ENCODE data around the gene SPACA9.

The SPACA9 gene

GRCh38 chr9:132864277-132864676 is 14.4 kb upstream of the SPACA9 start:
- DNase-seq: no peak

GRCh38 chr9:132864691-132865090 is 14.0 kb upstream of the SPACA9 start:
- no peak for DNase-seq

- no peak for DNase-seq
These were observed 11.8 kb upstream of the SPACA9 start for GRCh38 chr9:132866898-132867297.

- DNase-seq: no peak
These were observed 9.4 kb upstream of the SPACA9 start for GRCh38 chr9:132869266-132869665.

GRCh38 chr9:132873403-132873802 is 5.3 kb upstream of the SPACA9 start:
- no peak for DNase-seq

DNA sequence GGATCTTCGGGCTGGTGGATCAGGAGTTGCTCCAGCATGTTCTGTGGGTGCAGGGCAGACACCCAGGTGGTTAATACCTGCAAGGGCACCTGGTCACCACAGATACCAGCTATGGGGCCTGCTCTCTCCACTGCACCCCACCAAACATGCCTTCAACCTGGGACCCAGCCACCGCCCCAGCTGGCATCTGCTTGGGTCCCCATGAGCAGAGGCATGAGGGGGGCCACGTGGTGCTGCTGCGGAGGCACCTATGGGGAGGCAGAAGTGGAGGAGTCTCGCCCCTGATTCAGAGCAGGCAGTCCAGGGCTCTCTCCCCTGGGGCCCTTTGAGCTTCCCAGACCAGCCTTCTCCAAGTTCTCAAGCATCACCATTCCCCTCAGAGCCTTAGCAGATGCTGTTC is 3.5 kb upstream of the SPACA9 start:
- no peak for DNase-seq

- no peak for DNase-seq
These were observed 1.8 kb upstream of the SPACA9 start for GRCh38 chr9:132876849-132877248.

DNA sequence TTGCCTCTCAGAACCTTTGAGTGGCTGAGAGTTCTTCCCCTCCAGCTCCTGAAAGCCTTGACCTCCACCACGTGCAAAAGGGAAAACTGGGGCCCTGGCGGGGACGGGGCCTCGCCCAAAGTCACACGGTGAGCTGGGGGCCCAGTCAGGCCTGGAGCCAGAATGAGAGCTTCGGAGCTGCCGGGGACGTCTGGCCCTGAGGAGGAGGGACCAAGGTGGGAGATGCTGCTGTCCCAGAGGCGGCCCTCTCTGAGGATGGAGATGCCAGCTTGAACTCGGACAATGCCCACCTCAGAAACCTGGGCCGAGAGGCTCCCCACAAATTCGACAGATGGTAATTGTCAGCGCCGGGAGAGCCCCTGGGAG is 1.3 kb upstream of the SPACA9 start:
- no peak for DNase-seq

DNA sequence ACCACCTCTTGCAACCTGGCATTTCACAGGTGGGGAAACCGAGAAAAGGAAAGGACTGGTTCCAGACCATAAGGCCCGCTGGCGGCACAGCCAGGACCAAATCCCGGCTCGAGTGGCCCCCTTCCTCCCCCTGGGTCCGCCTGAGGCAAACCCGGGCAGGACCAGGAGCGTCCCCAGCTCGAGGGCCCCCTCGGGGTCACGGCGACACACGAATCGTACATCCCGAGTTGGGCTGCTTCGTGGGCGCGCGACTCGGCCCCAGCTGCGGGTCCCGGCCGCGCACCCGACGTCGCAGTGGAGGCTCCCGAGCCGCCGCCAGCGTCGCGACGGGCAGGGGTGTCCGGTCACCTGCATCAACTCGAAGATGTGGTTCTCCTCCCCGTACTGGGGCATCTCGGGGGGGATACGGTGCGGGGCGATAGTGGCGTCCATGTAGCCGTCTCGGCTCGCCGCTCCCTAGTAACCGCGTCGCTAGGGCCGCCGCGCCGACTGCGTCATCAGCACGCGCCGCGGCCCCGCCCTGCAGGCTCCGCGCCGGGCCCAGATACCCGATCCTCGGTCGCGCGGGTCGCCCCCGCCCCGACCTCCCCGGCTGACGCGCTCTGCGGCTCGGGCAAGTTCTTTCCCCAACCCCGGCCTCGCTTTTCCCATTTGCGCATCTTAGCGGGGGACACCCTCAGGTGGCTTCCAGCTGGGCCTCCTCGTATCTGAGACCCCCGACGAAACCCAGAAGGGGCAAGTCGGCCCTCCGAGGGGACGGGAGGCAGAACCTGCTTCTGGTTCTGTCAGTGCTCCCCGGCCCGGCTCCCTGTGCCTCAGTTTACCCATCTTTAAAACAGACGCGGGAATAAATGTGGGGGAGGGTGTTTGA is 639 bp upstream of the SPACA9 start, which contains the start of gene AK8:
AK8 (minus strand) TSS at position 461 of the 871 bp plus-strand sequence; CDS start at position 432, 29 bp downstream.
- DNase-seq: peak; percentile 26

- DNase-seq: no peak
These were observed 992 bp downstream of the SPACA9 start for GRCh38 chr9:132879457-132880323.

- DNase-seq: no peak
These were observed 1.6 kb downstream of the SPACA9 start for GRCh38 chr9:132880324-132880661.

- no peak for DNase-seq
These were observed 3.1 kb downstream of the SPACA9 start for GRCh38 chr9:132881826-132882225.

DNA sequence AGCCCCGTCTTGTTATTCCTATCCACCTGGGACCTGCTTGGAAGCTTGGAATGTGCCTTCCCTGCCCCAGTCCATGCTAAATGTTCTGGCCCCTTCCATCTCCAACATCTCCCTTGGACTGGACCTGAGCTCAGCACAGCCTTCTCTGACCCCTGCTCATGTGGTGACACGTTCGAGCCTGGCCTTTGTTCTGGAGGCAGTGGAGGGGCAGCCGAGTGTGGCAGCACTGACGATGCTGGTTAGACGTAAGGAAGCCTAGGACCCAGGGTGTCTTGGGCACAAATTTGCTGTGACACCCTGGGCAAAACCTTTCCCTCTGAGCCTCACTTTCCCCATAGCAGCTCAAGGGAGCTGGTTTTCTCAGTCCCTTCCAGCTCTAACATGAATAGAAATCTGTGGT is 3.9 kb downstream of the SPACA9 start:
- no peak for DNase-seq

DNA sequence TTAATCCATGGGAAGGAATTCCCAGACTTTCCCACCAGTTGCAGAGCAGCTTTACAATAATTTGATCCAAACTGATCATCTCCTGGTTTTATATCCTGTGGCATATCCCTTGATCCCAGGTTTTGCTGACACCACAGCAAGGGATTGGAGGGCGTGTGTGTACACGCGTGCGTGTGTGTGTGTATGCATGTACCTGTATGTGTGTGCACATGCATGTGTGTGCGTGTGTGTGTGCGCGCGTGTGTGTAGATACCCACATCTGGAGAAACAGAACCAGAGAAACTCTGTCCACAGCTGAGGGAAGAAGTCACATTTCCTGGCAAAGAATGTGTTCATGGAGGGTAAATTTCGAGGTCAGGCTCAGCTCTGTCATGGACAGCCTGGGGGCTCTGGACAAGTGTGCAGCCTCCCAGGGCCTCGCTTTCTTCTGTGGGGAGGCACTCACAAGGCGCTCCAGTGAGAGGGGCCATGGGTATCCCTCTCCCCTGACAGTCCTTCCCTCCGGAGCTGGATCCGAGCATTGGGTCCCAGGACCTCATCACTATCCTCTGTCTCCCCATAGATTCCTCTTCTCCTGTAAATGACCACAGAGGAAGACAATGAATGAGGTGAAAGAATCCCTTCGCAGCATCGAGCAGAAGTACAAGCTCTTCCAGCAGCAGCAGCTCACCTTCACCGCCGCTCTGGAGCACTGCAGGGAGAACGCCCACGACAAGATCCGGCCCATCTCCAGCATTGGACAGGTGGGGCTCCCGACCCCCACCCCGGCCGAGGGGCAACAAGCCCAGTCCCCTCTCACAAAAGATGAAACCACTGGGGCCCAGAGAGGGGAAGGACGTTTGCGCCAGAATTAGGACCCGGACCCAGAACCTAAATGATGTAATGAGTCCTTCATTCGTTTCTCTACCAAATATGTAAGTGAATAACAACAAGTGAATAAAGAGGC is 4.9 kb downstream of the SPACA9 start:
- DNase-seq: no peak

DNA sequence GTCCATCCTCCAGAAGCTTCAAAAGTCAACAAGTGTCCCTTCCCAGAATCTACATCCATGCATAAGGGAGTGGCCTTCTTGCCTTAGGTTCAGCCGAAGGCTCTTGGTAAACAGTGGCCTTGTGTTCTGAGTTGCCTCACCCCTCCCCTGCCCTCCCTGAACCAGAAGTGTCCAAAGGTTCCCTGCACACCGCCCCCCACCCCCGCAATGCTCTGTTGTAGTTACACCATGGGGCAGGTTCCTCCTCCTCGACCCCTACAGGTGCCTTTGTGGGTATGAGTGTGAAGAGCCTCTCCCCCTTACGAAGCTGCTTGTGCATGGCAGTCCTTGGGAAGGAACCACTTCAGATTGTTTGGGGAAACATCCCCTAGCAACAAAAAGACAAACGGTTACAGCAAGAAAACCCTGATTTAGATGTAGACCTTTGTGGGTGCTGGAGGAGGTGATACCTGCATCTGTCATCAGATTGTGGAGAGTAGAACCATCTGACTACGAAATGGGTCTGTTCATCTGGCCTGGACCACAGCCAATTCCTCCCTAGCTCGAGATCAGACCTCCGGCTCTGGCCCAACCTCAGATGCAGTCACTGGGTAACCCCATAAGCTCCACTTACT is 7.1 kb downstream of the SPACA9 start:
- no peak for DNase-seq

DNA sequence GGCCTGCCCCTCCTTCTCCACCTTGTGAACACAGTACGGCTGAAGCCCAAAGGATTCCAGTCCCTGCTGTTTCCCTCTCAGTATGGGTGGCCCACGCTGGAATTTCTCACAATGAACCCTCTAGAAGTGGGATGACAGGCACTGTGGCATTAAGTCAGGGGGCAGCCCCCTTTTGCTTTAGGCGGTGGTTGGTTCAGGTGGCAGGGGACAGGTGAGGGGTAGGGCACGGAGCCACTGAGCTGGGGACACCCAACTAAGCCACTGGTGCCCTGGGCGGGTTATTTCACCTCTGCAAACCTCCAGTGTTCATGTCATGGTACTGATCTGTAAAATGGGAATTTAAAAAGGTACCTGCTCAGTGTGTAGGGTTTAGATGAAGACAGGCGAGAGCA is 7.6 kb downstream of the SPACA9 start:
- DNase-seq: no peak

DNA sequence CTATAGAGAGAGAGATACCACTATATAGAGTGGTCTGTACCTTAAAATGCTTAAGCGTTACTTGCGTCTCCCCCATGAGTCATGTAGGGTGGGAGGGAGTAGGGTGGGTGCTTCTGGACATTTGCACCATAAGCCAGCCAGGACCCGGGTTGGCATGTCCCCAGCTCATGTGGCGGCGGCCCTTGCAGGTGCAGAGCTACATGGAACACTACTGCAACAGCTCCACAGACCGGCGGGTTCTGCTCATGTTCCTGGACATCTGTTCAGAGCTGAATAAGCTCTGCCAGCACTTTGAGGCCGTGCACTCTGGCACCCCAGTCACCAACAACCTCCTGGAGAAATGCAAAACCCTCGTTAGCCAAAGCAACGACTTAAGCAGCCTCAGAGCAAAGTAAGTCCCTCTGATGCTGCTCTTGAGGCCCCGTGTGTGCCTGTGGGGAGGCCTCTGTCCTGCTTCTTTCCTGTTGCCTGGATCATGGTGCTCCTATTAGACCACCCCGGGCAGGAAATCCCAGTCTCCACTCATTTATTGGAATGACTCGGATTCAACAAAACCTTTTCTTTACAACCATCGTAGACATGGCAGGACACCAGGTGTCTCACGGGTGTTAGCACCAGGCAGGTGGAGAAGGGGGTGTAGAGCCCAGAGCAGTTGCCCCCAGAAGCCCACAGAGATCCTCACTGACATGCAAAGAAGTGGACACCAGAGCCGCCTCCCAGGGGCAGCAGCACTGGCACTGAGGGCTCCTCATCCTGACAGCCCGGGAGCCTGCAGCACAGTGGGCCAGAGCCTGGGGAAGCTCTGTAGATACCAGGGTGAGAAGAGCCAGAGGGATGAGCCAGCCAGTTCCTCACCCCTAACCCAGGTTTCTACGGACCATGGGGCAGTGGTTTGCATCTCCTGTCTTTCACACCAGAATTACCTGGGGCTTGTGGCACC is 8.8 kb downstream of the SPACA9 start:
- no peak for DNase-seq

- DNase-seq: no peak
These were observed 9.5 kb downstream of the SPACA9 start for GRCh38 chr9:132888151-132888550.

- no peak for DNase-seq
These were observed 13.7 kb downstream of the SPACA9 start for GRCh38 chr9:132892400-132892799.

- peak; percentile 78 for DNase-seq
These were observed 15.6 kb downstream of the SPACA9 start for GRCh38 chr9:132894346-132894745.

Measured in NCI-H1694 (cell line).